A549 (cell line): ENCODE measurements around the gene RHCG. TPM values are rescaled to one million over a fixed set of nuclear protein-coding genes. Genes with fewer than 3 reads are reported as not detected.

ENCODE experiments used
- ATAC-seq, 2 experiments: fragments of 200-7000 bp in 1 of 2; fragments of >200 bp in 1 of 2; cut with Nextera tagmentation in 1 of 2; cut with Tn5 transposase in 1 of 2; 3 replicates each; pipeline versions ENCODE4 v1.8.0 to v1.9.1; 2018 to 2020; ENCODE audit warnings: mild to moderate bottlenecking in 1 of 2, moderate library complexity in 1 of 2
- CTCF ChIA-PET: fragments of 300-600 bp; sonication (Branson Sonifier 250); formaldehyde crosslinking; extraction: SDS; loops from one replicate; lab custom pipeline; 2021; ENCODE audit warnings: antibody characterized with exemption, inconsistent platforms; lab: Yijun Ruan, JAX
- POLR2A ChIA-PET: fragments of 350-600 bp; formaldehyde crosslinking; extraction: SDS; loops from one replicate; lab custom pipeline; 2021; ENCODE audit warnings: antibody characterized with exemption, inconsistent platforms; lab: Yijun Ruan, JAX
- DNase-seq, 2 experiments: peaks; one replicate each; pipeline versions ENCODE4 v3.0.0 to v3.0.0-alpha.2; 2011 to 2016; ENCODE audit warnings: low read depth in 1 of 2, low spot score in 1 of 2
- FAIRE-seq: peaks from 2 replicates; lab custom pipeline; 2011; peaks lifted over from hg19 to GRCh38; lab: Jason Lieb, UNC
- H3K27ac ChIP-seq, 2 experiments: fragments of >200 bp; sonication (Bioruptor Twin); formaldehyde crosslinking; 3 replicates each; pipeline ENCODE4 v1.5.1; 2016 to 2017
- H3K4me1 ChIP-seq: fragments of >200 bp; sonication (Bioruptor Twin); formaldehyde crosslinking; 3 replicates; pipeline ENCODE4 v1.6.1; 2016
- H3K4me2 ChIP-seq: fragments of >200 bp; sonication (Bioruptor Twin); formaldehyde crosslinking; 3 replicates; pipeline ENCODE4 v1.6.1; 2016
- H3K4me3 ChIP-seq: fragments of >200 bp; sonication (Bioruptor Twin); formaldehyde crosslinking; 3 replicates; pipeline ENCODE4 v1.5.1; 2016
- H3K9me3 ChIP-seq: fragments of >200 bp; sonication (Bioruptor Twin); formaldehyde crosslinking; 3 replicates; pipeline ENCODE4 v1.6.1; 2016
- BHLHE40 ChIP-seq: IDR thresholded peaks from 2 replicates; pipeline ENCODE4 v1.6.1; 2012; ENCODE audit warnings: low read depth, low read length, inconsistent platforms
- CEBPB ChIP-seq, 2 experiments: fragments of >200 bp in 1 of 2; sonication (Bioruptor Twin) in 1 of 2; formaldehyde crosslinking in 1 of 2; IDR thresholded peaks; 2 replicates each; pipeline ENCODE4 v1.6.1; 2012 to 2016
- CHD4 ChIP-seq: fragments of 200-600 bp; sonication (generic); IDR thresholded peaks from 2 replicates; pipeline ENCODE4 v1.6.1; 2016; ENCODE audit warnings: antibody characterized with exemption, mild to moderate bottlenecking, borderline replicate concordance
- E2F6 ChIP-seq: IDR thresholded peaks from 2 replicates; pipeline ENCODE4 v1.6.1; 2012; ENCODE audit warnings: low read depth, borderline replicate concordance
- EHF ChIP-seq: fragments of 250-450 bp; sonication (Bioruptor Pico); IDR thresholded peaks from 2 replicates; pipeline ENCODE4 v1.5.0; 2020; ENCODE audit warnings: mild to moderate bottlenecking
- EHMT2 ChIP-seq: fragments of 200-600 bp; sonication (generic); IDR thresholded peaks from 2 replicates; pipeline ENCODE4 v1.6.1; 2016; ENCODE audit warnings: antibody characterized with exemption, low read depth, mild to moderate bottlenecking, moderate library complexity
- EP300 ChIP-seq, 2 experiments: fragments of >200 bp; sonication (Bioruptor Twin); formaldehyde crosslinking; IDR thresholded peaks; 2 replicates in 1 of 2; 3 replicates in 1 of 2; pipeline ENCODE4 v1.6.1; 2016 to 2017
- ESRRA ChIP-seq: fragments of 150-350 bp; IDR thresholded peaks from 2 replicates; pipeline ENCODE4 v1.6.1; 2014; ENCODE audit warnings: mild to moderate bottlenecking, low read length, borderline replicate concordance
- FOSB ChIP-seq: fragments of 250-450 bp; sonication (Bioruptor Pico); IDR thresholded peaks from 2 replicates; pipeline ENCODE4 v1.5.0; 2020; ENCODE audit warnings: mild to moderate bottlenecking, moderate library complexity
- FOSL2 ChIP-seq, 2 experiments: fragments of 450-650 bp in 1 of 2; fragments of >200 bp in 1 of 2; sonication (Bioruptor Twin) in 1 of 2; formaldehyde crosslinking; IDR thresholded peaks; 2 replicates each; pipeline versions ENCODE4 v1.5.0 to v1.6.1; 2016 to 2020; ENCODE audit warnings: mild to moderate bottlenecking in 1 of 2, moderate library complexity in 1 of 2
- GATA3 ChIP-seq: IDR thresholded peaks from 2 replicates; pipeline ENCODE4 v1.6.1; 2012; ENCODE audit warnings: borderline replicate concordance
- MAFK ChIP-seq: fragments of 450-650 bp; IDR thresholded peaks from 2 replicates; pipeline ENCODE4 v1.6.1; 2014; ENCODE audit not compliant: partially characterized antibody
- MYC ChIP-seq: IDR thresholded peaks from 2 replicates; pipeline ENCODE4 v1.6.1; 2012; ENCODE audit warnings: mild to moderate bottlenecking, inconsistent platforms, low read length, improper control_type of control experiment, borderline replicate concordance
- NR3C1 ChIP-seq: fragments of >200 bp; sonication (Bioruptor Twin); formaldehyde crosslinking; IDR thresholded peaks from 3 replicates; pipeline ENCODE4 v1.6.1; 2017
- RAD21 ChIP-seq, 2 experiments: fragments of >200 bp in 1 of 2; sonication (Bioruptor Twin) in 1 of 2; formaldehyde crosslinking in 1 of 2; IDR thresholded peaks in 1 of 2; conservative IDR thresholded peaks in 1 of 2; 2 replicates in 1 of 2; 3 replicates in 1 of 2; pipeline ENCODE4 v1.6.1; 2012 to 2018; ENCODE audit warnings: inconsistent platforms in 1 of 2
- SREBF2 ChIP-seq: fragments of 450-650 bp; IDR thresholded peaks from 2 replicates; pipeline ENCODE4 v1.6.1; 2014; ENCODE audit warnings: mild to moderate bottlenecking, moderate library complexity
- TFCP2L1 ChIP-seq: fragments of 250-450 bp; sonication (Bioruptor Pico); IDR thresholded peaks from 2 replicates; pipeline ENCODE4 v1.5.0; 2021; ENCODE audit warnings: mild to moderate bottlenecking
- ZSCAN20 ChIP-seq: fragments of 250-450 bp; sonication (Bioruptor Pico); IDR thresholded peaks from 2 replicates; pipeline ENCODE4 v1.8.0; 2022; ENCODE audit warnings: mild to moderate bottlenecking, moderate library complexity
- WGBS: methylation state at CpG from one replicate; pipeline ENCODE4 v1.1.6; 2017; ENCODE audit errors: missing lambda C conversion rate; 5-methylcytosine and 5-hydroxymethylcytosine counted together
- polyA plus RNA-seq, 4 experiments: library from polyadenylated mRNA; depleted of rRNA in 3 of 4; stranded (reverse); fragments of >200 nt; fragmentation: RNase III in 1 of 4; extraction: RNeasy Plus Mini Kit Qiagen cat#74134 plus additional on column Dnase treatment in 1 of 4; gene quantifications; 2 replicates in 3 of 4; 3 replicates in 1 of 4; pipeline ENCODE4 v1.2.3, GENCODE V29; 2011 to 2017
- TF ChIP-seq, protein P1 (sequence below): fragments of >200 bp; sonication (Bioruptor Twin); formaldehyde crosslinking; IDR thresholded peaks from 2 replicates; pipeline ENCODE4 v1.6.1; 2016
- TF ChIP-seq, protein P2 (sequence below): fragments of 250-450 bp; sonication (Bioruptor Pico); IDR thresholded peaks from 2 replicates; pipeline ENCODE4 v1.5.0; 2020; ENCODE audit warnings: low read depth, mild to moderate bottlenecking, moderate library complexity

RHCG gene
- polyA plus RNA-seq, 2 of the 4 experiments (the other 2 are of a cell fraction), result 3.6 to 11.0 TPM

GRCh38 chr15:89514596-89515406, 18.4 kb upstream of the RHCG start:
- ATAC-seq (peak; percentile 84 to 85), DNase-seq (peak; percentile 31 to 84), FAIRE-seq (no peak)
- ChIA-PET CTCF (interaction anchor here (0.6 to 1.7 kb wide), 12 partner anchors 8 to 562 kb away, joined by 3 to 14 read pairs (median 3); no protein-coding TSS in a partner anchor), POLR2A (interaction anchor here (0.8 to 1.0 kb wide), 2 partner anchors 17 to 60 kb away, joined by 3 read pairs; partner anchors contain the start of gene TICRR)
- no peak overlapping the region for H3K4me3 ChIP-seq
- peak overlapping the region; percentile 44 to 65; a peak in 5 of 6 replicates for H3K27ac ChIP-seq
- TF ChIP-seq CEBPB (IDR thresholded peaks at IDR 0.05) (peak; percentile 56 to 69; a peak in 2 of 4 replicates), FOSL2 (IDR thresholded peaks at IDR 0.05) (no peak), FOSL2 (CRISPR knock-in tag; IDR thresholded peaks at IDR 0.05) (peak; percentile 57), MAFK (peak; percentile 85), NR3C1 (no peak)
- TF ChIP-seq, protein P1, sequence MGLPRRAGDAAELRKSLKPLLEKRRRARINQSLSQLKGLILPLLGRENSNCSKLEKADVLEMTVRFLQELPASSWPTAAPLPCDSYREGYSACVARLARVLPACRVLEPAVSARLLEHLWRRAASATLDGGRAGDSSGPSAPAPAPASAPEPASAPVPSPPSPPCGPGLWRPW, result 0 out of 2 replicates have a peak, but pooled peaks have one; percentile 24
- TF ChIP-seq, protein P2, sequence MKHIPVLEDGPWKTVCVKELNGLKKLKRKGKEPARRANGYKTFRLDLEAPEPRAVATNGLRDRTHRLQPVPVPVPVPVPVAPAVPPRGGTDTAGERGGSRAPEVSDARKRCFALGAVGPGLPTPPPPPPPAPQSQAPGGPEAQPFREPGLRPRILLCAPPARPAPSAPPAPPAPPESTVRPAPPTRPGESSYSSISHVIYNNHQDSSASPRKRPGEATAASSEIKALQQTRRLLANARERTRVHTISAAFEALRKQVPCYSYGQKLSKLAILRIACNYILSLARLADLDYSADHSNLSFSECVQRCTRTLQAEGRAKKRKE, result no peak
- peaks cover 9% of the 10 kb centered on the region for H3K4me1 ChIP-seq
- 77% methylated on average over 6 of the region's 6 CpGs for WGBS
- H3K4me2 ChIP-seq, result peak overlapping the region; percentile 18; the same call in 1 of the 3 replicates
- no peaks in the 10 kb centered on the region for H3K9me3 ChIP-seq

DNA sequence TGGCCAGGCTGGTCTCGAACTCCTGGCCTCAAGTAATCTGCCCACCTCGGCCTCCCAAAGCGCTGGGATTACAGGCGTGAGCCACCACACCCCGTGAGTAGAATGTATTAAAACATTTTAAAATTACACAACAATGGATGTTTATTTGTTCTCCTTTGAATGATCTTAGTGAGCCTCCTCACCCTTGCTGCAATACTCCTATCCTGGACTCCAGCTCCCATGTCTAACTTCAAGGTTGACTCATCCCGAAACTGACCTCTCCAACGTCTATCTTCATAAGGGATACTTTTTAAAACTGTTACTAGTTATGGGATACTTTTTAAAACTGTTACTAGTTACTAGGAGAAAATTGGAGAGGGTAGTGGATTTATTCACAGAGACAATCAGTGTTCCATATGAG, 17.8 kb upstream of the RHCG start:
- FAIRE-seq (peak; percentile 61), DNase-seq (no peak), ATAC-seq (no peak)
- Histone ChIP-seq H3K4me3 (no peak overlapping the region), H3K4me2 (peak overlapping the region; percentile 18; the same call in 1 of the 3 replicates), H3K27ac (peak overlapping the region; percentile 19 to 65; a peak in 3 of 6 replicates), H3K9me3 (no peaks in the 10 kb centered on the region), H3K4me1 (peaks cover 9% of the 10 kb centered on the region)
- 65% methylated on average over 7 of the region's 7 CpGs for WGBS
- CTCF ChIA-PET, result interaction anchor here (0.6 to 1.7 kb wide), 9 partner anchors 9 to 209 kb away, joined by 3 to 14 read pairs (median 3); no protein-coding TSS in a partner anchor
- TF ChIP-seq ZSCAN20 (no peak), GATA3 (no peak), EP300 (IDR thresholded peaks at IDR 0.05) (no peak), TFCP2L1 (no peak), CEBPB (IDR thresholded peaks at IDR 0.05) (no peak), E2F6 (no peak), EHF (CRISPR knock-in tag) (no peak)
- POLR2A ChIA-PET, result interaction anchor here (1.0 kb wide), 1 partner anchor 16 kb away, joined by 3 read pairs; no protein-coding TSS in a partner anchor

DNA sequence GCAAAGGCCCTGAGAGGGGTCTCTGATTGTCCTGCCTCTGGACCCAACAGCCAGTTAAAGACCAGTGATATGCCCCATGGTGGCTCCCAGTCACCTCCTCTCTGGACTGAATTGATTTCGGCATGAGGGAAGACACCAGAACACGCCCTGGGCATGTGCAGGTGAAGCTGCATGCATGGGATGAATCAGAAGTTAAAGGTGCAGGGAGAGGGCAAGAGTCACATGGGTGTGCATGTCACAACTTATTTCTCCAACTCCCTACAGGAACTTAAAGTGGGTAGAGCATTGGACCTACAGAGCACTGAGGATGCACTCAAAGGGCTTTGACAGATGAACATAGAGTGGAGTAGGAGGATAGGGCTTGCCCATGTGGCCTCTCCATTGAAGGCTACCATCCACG, 16.9 kb upstream of the RHCG start:
- Histone ChIP-seq H3K27ac (peak overlapping the region in 1 of 2 experiments; percentile 29; a peak in 2 of 6 replicates), H3K9me3 (no peaks in the 10 kb centered on the region), H3K4me3 (no peak overlapping the region), H3K4me2 (no peak overlapping the region), H3K4me1 (peaks cover 9% of the 10 kb centered on the region)
- 57% methylated on average over 3 of the region's 3 CpGs for WGBS
- TF ChIP-seq MYC (no peak), SREBF2 (no peak), FOSB (CRISPR knock-in tag) (no peak), CHD4 (no peak), ESRRA (no peak), EHMT2 (no peak), BHLHE40 (no peak), RAD21 (conservative IDR thresholded peaks at IDR 0.05 in 1 of 2, IDR thresholded peaks at IDR 0.05 in 1 of 2) (no peak)
- TF ChIP-seq, protein P2, result no peak
- ChIA-PET POLR2A (no interaction called here), CTCF (interaction anchor here (0.8 kb wide), 1 partner anchor 154 kb away, joined by 3 read pairs; no protein-coding TSS in a partner anchor)
- DNase-seq (peak in 1 of 2 experiments; percentile 35), ATAC-seq (no peak; a peak in 3 of 6 replicates), FAIRE-seq (no peak)
